ENCODE data around the gene POPDC2.

Gene POPDC2

DNA sequence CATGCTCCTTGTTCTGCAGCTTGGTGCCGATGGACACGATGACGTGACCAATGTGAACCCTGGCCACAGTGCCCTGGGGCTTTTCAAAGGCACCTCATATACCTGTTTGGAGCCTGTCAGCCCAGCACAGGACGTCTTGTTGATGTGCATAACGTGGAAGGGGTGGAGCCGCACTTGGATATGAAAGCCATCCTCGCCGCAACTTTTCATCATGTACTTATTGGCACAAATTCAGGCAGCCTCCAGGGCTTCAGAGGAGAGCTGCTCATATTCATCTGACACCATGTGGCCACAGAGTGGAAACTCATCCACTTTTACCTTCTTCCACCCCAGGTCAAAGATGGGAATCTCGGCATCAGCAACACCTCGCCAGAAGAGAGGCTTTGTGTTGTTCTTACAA, 24.7 kb downstream of the POPDC2 start:
- no peak for DNase-seq (ENCODE audit: low read depth)
- TF ChIP-seq, protein P1, sequence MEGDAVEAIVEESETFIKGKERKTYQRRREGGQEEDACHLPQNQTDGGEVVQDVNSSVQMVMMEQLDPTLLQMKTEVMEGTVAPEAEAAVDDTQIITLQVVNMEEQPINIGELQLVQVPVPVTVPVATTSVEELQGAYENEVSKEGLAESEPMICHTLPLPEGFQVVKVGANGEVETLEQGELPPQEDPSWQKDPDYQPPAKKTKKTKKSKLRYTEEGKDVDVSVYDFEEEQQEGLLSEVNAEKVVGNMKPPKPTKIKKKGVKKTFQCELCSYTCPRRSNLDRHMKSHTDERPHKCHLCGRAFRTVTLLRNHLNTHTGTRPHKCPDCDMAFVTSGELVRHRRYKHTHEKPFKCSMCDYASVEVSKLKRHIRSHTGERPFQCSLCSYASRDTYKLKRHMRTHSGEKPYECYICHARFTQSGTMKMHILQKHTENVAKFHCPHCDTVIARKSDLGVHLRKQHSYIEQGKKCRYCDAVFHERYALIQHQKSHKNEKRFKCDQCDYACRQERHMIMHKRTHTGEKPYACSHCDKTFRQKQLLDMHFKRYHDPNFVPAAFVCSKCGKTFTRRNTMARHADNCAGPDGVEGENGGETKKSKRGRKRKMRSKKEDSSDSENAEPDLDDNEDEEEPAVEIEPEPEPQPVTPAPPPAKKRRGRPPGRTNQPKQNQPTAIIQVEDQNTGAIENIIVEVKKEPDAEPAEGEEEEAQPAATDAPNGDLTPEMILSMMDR (IDR thresholded peaks at IDR 0.05; ENCODE audit: low read depth, low read length, missing control alignments), result no peak
- H3K4me3 ChIP-seq (ENCODE audit: low read depth, low read length), result no peak overlapping the region

DNA sequence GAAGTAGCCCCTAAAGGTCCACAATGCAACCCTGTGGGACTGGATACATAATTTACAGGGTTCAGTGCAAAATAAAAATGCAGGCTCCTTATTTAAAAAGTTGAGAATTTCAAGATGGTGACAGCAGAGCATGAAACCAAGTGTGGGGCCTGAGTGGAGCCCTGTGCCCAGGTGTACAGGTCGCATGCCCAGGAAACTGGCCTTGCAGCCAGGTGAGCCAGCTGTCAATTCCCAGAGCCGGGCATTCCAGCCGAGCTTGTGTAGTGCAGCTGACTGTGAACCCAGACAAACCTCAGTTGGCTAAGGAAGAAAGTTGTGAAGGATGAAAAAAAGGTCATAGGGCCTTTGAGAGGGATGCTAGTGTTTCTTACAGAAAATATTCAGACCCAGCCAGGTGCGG, 27.6 kb downstream of the POPDC2 start:
- no peak for DNase-seq (ENCODE audit: low read depth)
- TF ChIP-seq, protein P1 (IDR thresholded peaks at IDR 0.05; ENCODE audit: low read depth, low read length, missing control alignments), result no peak
- H3K4me3 ChIP-seq (ENCODE audit: low read depth, low read length), result no peak overlapping the region

- TF ChIP-seq, protein P1 (IDR thresholded peaks at IDR 0.05; ENCODE audit: low read depth, low read length, missing control alignments), result no peak
- no peak overlapping the region for H3K4me3 ChIP-seq (ENCODE audit: low read depth, low read length)
- no peak for DNase-seq (ENCODE audit: low read depth)
Measured at GRCh38 chr3:119632216-119632615, 28.2 kb downstream of the POPDC2 start.

- TF ChIP-seq, protein P1 (IDR thresholded peaks at IDR 0.05; ENCODE audit: low read depth, low read length, missing control alignments), result no peak
- DNase-seq (ENCODE audit: low read depth), result no peak
- H3K4me3 ChIP-seq (ENCODE audit: low read depth, low read length), result no peak overlapping the region
Measured at GRCh38 chr3:119631516-119631915, 28.9 kb downstream of the POPDC2 start.

DNA sequence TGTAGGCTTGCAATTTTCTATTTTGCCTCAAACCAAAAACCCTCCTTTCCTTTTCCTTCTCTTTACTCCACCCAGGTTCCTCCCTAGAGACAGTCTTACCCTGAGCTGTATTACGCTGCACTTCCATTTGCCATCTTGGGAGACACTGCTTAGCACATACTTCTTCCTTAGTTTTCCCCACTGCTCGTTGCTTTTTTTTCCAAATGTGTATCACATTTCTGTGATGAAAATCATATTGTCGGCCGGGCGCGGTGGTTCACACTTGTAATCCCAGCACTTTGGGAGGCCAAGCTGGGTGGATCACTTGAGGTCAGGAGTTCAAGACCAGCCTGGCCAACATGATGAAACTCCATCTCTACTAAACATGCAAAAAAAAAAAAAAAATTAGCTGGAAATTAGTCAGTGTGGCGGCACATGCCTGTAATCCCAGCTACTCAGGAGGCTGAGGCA, 29.5 kb downstream of the POPDC2 start:
- TF ChIP-seq, protein P1 (IDR thresholded peaks at IDR 0.05; ENCODE audit: low read depth, low read length, missing control alignments), result no peak
- no peak overlapping the region for H3K4me3 ChIP-seq (ENCODE audit: low read depth, low read length)
- DNase-seq (ENCODE audit: low read depth), result no peak

DNA sequence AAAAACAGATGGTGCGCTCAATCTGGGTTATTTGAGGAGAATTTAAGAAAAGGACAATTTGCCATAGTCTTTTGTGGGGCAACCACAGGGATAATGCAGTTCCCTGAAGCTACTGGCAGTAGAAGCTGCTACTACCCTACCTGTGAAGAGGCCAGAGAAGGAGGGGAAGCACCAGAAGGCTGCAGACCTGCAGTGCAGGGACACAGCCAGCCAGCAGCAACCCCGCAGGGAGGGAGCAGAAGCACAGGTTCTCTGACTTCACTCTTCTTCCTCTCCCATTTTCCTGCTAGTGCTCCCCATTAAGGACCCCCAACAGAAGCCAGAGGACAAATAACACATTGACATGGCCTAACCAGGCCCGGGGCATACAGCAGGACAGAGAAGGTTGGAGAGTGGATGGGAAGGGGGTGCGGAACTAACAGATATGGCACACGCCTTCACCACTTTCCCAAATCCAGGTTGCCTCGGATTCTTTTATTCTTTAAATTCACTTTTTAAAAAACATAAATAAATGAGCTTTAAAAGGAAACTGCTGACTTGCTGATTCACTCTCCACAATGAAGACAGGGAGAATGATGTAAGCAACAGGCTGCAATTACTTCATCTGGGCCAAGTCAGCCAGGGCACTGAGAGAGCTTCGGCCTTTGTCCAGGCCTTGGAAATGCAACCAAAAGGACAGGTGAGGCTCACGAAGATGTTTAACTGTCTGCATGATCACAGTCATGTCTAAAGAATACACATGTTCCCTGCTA, 30.1 kb downstream of the POPDC2 start:
- no peak for DNase-seq (ENCODE audit: low read depth)

More for the DNA sequence above, 30.1 kb downstream of the POPDC2 start:
- H3K4me3 ChIP-seq (ENCODE audit: low read depth, low read length), result no peak overlapping the region
- TF ChIP-seq, protein P1 (IDR thresholded peaks at IDR 0.05; ENCODE audit: low read depth, low read length, missing control alignments), result no peak
